GM19328 (cell line): ENCODE measurements around the gene HS3ST3A1.

Source experiments
- ATAC-seq: cut with Tn5 transposase; IDR thresholded peaks from one replicate; pipeline ENCODE4 v1.9.1; 2021; ENCODE audit warnings: mild to moderate bottlenecking, moderate library complexity; ENCODE audit not compliant: unreplicated experiment

Gene HS3ST3A1

GRCh38 chr17:13598353-13599167 is 3.2 kb downstream of the HS3ST3A1 start:
- ATAC-seq = no peak

DNA sequence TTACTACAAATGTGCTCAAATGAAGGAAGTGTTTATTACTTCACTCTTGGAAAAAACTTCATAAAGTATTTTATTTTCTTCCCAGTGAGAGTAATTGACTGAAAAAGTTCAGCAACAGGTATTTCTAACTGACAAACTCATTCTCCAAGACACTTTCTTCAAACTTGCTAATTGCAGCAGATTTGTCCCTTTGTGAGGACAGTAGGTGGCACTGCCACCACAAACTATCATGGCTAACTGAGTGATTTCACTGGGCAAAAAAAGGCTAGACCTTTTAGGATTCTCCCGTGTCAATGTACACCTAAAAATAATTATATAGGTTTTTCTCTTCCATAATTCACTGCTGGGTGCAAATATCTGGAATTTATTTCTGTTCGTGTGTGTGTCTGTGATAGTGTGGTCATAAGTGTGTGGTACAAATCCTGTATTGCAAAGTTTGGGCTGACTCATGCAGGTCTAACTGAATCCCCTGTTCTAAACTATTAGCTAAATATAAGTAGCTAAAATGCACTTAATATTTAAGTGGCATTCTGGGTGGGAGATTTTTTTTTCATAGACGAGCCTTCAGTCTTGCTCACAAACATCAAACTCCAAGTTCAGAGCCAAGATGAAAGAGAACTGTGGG is 3.9 kb downstream of the HS3ST3A1 start:
- no peak for ATAC-seq

- ATAC-seq = no peak
Measured at GRCh38 chr17:13596241-13596923, 5.3 kb downstream of the HS3ST3A1 start.

- no peak for ATAC-seq
Measured at GRCh38 chr17:13595599-13595899, 6.2 kb downstream of the HS3ST3A1 start.

DNA sequence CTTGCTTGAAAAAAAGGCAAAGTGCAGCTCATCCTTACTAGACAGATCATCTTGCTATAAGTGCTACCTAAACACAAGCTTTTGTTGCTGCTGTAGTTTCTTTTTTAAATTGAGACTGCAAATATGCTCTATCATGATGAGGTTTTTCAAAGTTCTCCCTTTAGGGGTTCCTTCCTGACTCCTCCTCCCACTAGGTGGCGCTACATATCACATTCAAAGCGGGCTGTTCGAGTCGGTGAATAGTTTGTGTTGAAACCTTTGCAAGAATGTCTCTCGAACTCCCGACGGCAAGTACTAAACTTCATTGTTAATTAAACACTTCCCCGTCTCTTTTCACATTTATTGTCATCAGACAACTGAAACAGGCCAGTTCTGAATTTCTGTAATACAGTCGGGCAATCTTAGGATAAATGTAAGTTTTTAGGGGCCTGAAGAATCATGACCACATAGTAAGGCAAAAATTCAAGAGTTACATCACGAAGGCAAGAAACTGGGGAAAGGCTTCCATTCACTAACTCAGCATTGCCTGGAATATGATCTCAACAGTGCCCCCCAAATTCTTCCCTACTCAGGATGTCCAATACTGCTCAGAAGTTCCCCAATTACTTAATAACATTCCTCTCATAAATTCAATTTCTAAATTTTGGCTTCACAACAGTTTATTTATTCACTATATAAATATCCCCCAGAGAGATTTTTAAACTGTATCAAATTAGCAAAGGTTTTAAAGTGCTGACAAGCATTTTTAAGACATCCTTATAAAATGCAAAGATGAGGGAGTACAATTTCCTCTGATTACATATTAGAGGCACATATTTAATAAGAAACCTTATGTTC is 6.7 kb downstream of the HS3ST3A1 start:
- ATAC-seq = no peak

DNA sequence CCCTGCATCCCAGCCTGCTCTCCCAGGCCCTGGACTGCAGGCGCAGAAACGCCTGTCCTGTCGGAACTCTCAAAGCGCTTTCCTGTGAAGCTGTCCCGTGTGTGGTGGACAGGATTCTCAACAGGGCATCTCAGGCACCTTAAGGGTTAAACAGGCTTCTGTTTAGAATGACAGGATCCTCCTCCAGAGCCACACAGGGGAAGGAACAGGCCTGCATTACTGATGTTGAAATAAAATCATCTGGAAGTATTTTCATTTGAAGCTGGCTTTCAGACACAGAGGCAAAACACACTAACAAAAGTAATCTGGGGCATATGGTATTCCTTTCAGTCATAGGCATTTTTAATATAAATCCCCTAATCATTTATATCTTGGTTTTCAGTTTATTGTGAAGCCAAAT is 7.4 kb downstream of the HS3ST3A1 start:
- no peak for ATAC-seq

- ATAC-seq = no peak
Measured at GRCh38 chr17:13593757-13594156, 8.0 kb downstream of the HS3ST3A1 start.

DNA sequence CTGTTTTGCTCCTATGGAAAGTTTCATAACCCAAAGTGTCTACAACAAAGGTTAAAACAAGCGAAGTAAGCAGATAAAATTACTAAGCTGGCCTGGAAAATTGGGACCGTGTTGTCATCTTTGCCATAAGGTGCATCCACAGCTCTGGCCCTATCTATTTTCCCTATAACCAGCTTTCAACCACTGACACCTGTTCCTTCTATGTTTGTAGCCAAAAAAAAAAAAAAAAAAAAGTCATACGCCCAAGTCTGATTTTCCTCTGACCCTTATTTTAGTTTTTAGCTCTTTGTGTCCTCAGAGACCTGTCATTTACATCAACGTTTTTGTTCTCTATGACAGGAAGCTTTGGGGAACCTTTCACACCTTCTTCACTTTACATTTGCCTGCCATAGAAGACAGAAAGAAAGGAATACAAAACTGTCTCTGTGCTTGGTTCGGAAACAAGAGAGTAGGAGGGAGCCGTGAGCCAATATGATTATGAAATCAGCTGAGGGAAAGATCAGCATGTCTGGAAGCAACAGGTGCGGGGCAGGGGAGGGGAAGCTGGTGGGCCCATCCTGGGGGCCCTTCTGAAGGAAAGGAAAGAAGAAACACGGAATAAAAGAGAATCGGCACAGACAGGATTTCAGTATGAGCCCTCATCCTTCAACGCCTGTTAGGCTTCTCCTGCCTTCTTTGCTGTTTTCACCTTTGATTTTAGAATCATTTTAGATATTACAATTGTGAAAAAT is 8.5 kb downstream of the HS3ST3A1 start:
- ATAC-seq = no peak

- no peak for ATAC-seq
Measured at GRCh38 chr17:13592427-13592826, 9.3 kb downstream of the HS3ST3A1 start.

GRCh38 chr17:13590441-13590840 is 11.3 kb downstream of the HS3ST3A1 start:
- no peak for ATAC-seq

GRCh38 chr17:13589658-13590057 is 12.1 kb downstream of the HS3ST3A1 start:
- ATAC-seq = no peak

DNA sequence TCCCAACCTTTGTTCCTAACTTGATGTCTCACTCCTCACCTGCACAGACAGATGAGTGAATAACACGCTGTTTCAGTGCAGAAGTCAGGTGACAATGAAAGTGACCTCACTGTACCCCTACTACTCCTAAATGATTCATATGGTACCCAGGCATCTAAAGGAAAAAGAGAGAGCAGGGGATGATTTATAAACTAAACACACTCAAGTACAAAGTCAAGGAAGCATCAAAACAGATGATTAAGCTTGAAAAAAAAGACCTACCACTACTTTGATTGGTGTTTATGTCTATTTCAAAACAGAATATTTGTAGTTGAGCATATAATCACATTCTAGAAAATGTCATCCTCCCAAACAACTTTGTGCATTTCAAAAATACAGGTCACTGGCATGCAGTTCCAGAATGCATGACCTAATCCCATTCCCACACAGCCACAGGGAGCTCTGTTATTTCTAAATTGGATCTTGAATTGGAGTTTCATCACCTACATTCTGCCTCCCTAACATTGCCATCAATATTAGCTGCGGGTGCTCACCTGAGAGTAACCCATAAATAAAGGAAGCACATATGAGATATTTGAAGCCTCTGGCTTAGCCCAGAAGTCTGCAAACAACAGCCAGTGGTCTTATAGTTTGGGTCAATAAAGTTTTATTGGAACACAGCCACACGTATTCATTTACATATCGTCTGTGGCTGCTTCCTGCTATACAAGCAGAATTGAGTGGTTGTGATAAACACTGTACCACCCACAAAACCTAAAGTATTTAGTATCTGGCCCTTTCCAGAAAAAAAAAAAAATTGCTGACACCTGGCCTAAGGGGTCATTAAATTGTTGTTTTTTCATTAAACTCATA is 14.0 kb downstream of the HS3ST3A1 start:
- ATAC-seq = no peak

DNA sequence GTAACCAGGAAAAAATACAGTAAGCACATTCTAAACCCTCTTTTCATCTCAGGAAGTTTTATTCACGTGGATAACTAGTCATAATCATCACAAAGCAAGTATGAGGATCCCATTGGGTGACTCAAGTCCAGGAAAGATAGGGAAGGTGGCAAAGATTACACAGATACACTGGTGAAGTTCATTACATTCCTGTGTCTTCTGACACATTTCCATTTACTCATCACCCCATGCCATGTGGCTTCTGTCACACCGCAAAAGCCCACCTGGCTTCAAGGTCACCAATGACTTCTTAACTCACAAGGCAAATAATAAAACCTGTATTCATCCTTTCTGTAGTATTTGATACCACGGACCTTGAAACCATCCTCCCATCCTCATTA is 17.0 kb downstream of the HS3ST3A1 start:
- ATAC-seq = no peak

DNA sequence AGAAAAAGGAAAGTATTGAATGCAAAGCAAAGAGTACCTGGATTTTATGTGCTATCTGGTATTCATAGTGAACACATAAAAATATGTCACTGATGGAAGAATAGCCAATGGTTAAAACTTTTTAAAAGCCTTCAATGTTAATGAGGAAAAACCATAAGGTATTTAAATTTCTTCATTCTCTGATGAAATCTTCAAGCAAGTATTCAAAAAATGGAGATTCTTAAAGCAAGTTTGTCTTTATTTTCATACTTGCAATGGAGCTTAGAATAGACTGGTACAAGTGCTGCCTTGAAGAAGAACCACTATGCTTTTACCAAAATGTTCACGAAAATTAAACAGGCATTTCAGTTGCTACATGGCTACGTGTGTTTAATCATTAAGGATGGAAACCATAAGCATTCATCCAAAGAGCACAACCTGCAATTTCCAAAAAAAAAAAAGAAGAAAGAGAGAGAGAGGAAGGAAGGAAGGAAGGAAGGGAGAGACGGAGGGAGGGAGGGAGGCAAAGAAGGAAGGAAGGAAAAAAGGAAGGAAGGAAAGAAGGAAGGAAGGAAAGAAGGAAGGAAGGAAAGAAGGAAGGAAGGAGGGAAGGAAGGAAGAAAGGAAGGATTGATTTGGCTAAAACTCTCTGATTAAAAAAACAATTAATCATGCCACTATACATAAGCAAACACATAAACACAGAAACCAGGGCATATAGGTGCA is 17.6 kb downstream of the HS3ST3A1 start:
- ATAC-seq = no peak

GRCh38 chr17:13582776-13583547 is 18.8 kb downstream of the HS3ST3A1 start:
- no peak for ATAC-seq

DNA sequence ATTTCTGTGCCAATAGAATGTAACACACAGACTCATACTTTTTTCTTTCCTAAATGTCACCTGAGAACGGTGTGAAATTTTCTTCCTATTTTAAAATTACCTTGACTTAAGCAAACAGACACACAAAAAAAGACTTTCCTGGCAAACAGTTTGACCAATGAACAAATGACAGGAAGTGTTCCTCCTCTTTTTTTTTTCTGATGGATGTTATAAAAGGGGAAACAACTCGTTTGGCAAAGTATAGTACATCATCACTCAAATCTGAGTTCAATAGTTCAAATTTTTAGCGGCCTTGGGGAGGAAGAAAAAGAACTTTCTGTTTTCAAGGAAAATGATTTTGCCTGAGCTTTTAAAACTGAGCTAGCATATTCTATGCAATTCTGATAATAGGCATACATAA is 19.8 kb downstream of the HS3ST3A1 start:
- no peak for ATAC-seq

GRCh38 chr17:13580790-13581189 is 20.9 kb downstream of the HS3ST3A1 start:
- no peak for ATAC-seq
